GM18498 (cell line): ENCODE data around the gene RAB8B.

Experiments
- ATAC-seq: cut with Tn5 transposase; IDR thresholded peaks from one replicate; pipeline ENCODE4 v1.9.1; 2021; ENCODE audit warnings: mild to moderate bottlenecking, moderate library complexity; ENCODE audit not compliant: unreplicated experiment

The RAB8B gene

GRCh38 chr15:63260791-63261190, 71.4 kb downstream of the RAB8B start:
- ATAC-seq, result no peak

- ATAC-seq, result no peak
Measured at GRCh38 chr15:63261311-63261710, 71.9 kb downstream of the RAB8B start.

GRCh38 chr15:63263519-63263918, 74.1 kb downstream of the RAB8B start:
- no peak for ATAC-seq

- no peak for ATAC-seq
Measured at GRCh38 chr15:63264688-63265293, 75.4 kb downstream of the RAB8B start.

- no peak for ATAC-seq
Measured at GRCh38 chr15:63274427-63274826, 85.0 kb downstream of the RAB8B start.

GRCh38 chr15:63276342-63277037, 87.1 kb downstream of the RAB8B start:
- peak; percentile 9 for ATAC-seq

GRCh38 chr15:63277038-63277892, 87.9 kb downstream of the RAB8B start, which contains the start of gene APH1B:
Gene APH1B (plus strand): TSS chr15:63277605. CDS start chr15:63277624, 19 bp downstream.
- peak; percentile 90 for ATAC-seq

- ATAC-seq, result no peak
Measured at GRCh38 chr15:63277893-63278456, 88.6 kb downstream of the RAB8B start.

GRCh38 chr15:63283126-63283525, 93.7 kb downstream of the RAB8B start:
- ATAC-seq, result no peak

- no peak for ATAC-seq
Measured at GRCh38 chr15:63284335-63284734, 94.9 kb downstream of the RAB8B start.

GRCh38 chr15:63287109-63287508, 97.7 kb downstream of the RAB8B start:
- ATAC-seq, result no peak

- no peak for ATAC-seq
Measured at GRCh38 chr15:63288342-63288741, 98.9 kb downstream of the RAB8B start.

- no peak for ATAC-seq
Measured at GRCh38 chr15:63288778-63289378, 99.5 kb downstream of the RAB8B start.

- no peak for ATAC-seq
Measured at GRCh38 chr15:63291507-63291906, 102.1 kb downstream of the RAB8B start.

- no peak for ATAC-seq
Measured at GRCh38 chr15:63292241-63292640, 102.8 kb downstream of the RAB8B start.

GRCh38 chr15:63292771-63293170, 103.4 kb downstream of the RAB8B start:
- no peak for ATAC-seq

- ATAC-seq, result no peak
Measured at GRCh38 chr15:63294359-63294758, 105.0 kb downstream of the RAB8B start.

- ATAC-seq, result no peak
Measured at GRCh38 chr15:63295341-63295740, 105.9 kb downstream of the RAB8B start.

GRCh38 chr15:63296195-63296594, 106.8 kb downstream of the RAB8B start:
- ATAC-seq, result no peak

GRCh38 chr15:63299943-63300575, 110.7 kb downstream of the RAB8B start:
- no peak for ATAC-seq
